SHP77 (cell line): Measurements from ENCODE around the gene FBLN2.
"Not testable (repeated sequence)": the region's sequence is repeated elsewhere in the genome, so short reads cannot be mapped to it uniquely, and the experiment has no call there.

ENCODE experiments used
- DNase-seq, 2 experiments: peaks; one replicate each; lab custom pipeline; 2025; lab: John Stamatoyannopoulos, UW

Gene FBLN2

DNA sequence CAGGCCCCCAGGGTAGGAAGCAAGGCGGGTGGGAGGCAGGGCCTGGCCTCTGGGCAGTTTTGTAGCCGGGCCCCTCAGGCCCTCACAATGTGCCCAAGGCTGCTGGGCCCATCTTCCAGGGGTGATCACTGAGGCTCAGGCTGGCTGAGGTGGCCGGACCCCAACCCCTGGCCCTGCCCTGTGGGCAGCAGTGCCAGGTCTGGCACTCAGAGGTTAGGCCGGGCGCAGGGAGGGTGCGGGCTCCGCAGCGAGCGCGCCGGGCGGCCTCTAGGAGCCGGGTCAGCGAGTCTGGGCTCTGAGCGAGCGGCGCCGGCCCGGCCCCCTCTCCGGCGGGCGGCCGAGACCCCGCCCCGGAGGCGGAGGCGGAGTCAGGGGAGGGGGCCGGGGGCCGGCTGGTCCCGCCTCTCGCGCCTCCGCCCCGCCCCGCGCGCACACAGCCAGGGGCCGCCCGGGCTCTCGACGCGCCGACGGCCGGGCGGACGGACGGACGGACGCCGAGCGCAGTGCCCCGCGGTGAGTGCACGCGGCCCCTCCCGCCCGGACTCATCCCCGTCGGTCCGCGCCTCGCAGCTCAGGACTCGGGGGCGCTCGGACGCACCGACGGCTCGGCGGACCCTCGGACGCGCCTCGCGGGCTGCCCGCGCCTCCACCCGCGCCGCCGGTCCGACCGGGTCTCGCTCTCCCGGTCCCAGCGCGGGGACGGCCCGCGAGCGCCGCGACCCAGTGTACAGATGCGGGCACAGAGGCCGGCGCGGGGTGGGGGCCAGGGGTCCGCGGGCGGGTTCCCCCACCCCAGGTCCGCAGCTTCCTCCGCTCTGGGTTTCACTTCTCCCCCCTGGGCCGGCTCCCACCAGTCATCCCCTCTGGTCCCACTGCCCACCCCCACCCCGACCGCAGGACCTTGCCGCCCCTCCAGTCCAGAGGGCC, at the start of gene FBLN2:
TSS of gene FBLN2 (plus strand) at position 430 of the 927 bp plus-strand sequence. CDS start 21,231 bp downstream, outside the sequence.
- DNase-seq = no peak

DNA sequence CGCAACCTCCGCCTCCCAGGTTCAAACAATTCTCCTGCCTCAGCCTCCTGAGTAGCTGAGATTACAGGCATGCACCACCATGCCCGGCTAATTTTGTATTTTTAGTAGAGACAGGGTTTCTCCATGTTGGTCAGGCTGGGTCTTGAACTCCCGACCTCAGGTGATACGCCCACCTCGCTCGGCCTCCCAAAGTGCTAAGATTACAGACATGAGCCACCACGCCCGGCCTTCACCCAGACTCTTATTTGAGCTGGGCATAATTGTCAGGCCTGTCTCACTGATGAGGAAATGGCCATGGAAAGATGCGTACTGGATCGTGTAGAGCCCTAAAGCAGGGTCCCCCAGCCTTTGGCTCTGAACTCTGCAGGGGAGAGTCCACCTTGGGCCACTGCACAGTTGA, 49.7 kb upstream of the FBLN2 start:
- not testable (repeated sequence) for DNase-seq

DNA sequence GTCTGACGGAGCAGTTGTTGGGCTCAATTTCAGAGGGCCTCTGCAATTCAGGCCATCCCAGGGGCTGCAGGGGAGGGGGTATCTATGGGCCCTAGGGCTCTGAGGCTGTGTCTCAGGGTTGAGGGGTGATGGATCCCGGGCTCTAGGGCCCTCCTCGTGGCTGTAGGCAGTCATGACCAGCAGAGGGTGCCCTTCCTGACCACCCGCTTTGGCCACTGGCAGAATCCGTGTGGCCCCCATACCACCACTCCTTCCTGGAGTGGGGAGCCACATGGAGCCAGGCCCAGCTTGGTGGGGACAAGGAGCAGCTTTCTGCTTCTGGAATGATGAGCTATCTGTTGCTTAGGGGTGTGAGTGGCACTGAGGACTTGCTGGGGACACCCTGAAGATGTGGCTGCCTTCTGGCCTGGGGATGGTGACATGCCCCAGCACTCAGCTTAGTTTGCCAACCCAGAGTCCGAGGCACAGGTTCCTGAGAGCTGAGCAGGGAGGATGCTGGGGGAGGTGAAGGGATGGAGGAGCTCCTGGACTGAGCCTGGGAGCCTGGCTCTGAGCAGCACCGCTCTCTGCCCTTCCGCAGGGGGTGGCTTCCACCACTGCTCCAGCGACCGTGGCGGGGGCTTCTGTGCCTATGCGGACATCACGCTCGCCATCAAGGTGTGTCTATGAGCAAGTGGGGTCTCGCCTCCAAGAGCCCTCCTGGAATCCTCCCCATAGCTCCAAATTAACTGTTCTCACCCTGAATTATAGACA, 48.6 kb upstream of the FBLN2 start:
- no peak for DNase-seq

GRCh38 chr3:13501056-13501455, 47.9 kb upstream of the FBLN2 start:
- DNase-seq = no peak

- DNase-seq = no peak
These were observed 47.4 kb upstream of the FBLN2 start for GRCh38 chr3:13501521-13501920.

GRCh38 chr3:13501958-13502790, 46.8 kb upstream of the FBLN2 start:
- DNase-seq = no peak

DNA sequence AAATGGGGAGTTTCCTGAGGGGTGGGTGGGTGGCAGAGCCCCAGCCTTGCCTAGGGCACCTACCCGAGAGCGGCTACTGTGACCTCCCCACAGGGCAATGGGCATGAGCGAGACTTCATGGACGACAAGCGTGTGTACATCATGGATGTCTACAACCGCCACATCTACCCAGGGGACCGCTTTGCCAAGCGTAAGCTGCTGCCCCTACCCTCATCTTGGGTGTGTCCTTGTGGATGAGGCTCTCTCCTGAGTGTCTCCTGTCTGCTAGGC, 46.2 kb upstream of the FBLN2 start:
- no peak for DNase-seq

GRCh38 chr3:13504161-13504831, 44.6 kb upstream of the FBLN2 start:
- no peak for DNase-seq

DNA sequence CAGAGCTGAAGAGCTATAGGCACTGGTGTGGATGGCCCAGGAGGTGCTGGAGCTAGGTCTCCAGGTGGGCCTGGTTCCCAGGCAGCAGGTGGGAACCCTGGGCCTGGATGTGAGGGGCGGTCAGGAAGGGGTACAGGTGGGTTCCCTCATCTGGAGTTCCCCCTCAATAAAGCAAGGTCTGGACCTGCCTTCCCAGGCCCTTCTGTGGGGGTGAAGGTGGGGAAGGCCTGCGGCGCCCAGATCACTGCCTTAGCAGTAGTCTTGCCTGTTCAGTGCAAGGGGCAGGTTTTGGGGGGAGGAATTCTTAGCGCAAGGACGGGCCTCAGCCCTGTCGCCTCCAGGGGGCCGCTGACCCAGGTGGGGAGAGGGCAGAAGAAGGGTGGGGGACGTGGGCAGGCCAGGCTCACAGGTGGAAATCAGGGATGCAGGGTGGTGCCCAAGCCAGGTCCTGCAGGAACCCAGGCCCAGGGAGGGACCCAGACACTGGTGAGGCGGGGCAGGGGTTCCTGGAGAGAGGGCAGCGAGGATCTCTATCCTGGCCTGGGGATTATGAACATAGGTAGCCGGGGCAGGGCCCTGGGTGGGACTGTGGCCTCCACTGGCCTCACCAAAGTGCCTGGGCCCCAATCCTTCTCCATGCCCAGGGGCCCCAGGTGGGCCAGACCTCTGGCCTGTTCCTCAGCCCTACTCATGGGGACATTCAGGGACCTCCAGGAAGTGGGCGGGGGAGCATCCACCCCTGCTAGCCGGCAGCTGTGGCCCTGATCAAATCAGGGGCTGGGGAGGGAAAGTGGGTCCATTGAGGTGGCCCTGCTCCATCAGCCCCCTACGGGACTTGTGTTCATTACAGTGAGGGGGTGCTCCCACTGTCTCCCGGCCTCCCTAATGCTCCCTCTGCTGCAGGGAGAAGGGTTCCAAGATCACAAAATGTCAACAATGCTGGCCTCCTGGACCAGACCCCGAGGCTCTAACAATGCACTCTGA, 43.5 kb upstream of the FBLN2 start:
- DNase-seq = no peak

GRCh38 chr3:13506239-13506638, 42.7 kb upstream of the FBLN2 start:
- DNase-seq = no peak

GRCh38 chr3:13506680-13507079, 42.2 kb upstream of the FBLN2 start:
- no peak for DNase-seq

DNA sequence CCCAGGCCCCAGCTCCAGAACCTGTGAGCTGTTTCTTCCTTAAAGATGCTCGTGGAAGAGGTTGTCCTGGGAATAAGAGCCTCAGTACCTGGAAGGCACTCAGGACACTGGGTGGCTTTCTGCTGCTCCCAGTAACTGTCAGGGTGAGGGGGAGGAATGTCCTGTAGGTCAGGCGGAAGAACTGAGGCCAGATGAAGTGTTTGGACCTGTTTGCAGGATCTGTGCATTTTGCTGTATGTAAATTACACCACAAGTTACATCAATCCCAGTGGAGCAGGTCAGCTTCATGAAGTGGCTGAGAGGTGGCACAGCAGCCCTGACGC, 41.7 kb upstream of the FBLN2 start:
- DNase-seq = no peak

- no peak for DNase-seq
These were observed 41.2 kb upstream of the FBLN2 start for GRCh38 chr3:13507570-13508339.

- DNase-seq = no peak
These were observed 40.4 kb upstream of the FBLN2 start for GRCh38 chr3:13508496-13508895.

DNA sequence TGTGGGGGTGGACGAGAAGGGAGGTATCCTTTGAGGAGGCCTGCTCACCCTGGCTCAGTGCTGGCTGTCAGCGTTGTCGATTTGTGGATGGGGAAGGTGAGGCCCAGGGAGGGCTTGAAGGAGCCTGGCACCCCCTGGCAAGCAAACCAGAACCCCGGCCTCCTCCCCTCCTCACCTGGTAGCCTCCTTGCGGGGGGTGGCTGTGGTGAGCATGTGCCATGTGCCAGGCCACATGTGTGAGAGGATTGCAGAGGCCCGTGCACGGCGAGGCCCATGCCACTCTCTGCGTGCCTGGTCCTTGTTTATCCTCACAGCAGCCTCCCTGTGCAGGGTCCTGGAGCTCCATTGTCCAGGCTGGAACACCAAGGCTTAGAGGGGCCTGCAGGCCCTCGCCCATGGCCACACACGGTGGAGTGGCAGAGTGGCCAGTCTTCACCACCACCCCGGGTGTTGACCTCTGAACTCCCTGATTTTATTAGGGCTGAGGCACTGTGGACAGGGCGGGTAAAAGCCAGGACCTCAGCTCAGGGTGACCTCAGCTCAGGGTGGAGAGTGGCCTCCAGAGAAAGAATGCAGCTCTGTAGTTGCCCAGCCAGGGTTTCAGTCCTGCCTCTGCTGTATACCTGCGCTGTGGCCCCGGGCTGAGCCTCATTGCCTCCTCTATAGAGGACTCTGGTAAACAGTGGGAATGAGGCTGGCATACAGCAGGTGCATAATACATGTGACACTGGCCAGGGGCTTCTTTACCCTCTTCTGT, 39.7 kb upstream of the FBLN2 start:
- no peak for DNase-seq

DNA sequence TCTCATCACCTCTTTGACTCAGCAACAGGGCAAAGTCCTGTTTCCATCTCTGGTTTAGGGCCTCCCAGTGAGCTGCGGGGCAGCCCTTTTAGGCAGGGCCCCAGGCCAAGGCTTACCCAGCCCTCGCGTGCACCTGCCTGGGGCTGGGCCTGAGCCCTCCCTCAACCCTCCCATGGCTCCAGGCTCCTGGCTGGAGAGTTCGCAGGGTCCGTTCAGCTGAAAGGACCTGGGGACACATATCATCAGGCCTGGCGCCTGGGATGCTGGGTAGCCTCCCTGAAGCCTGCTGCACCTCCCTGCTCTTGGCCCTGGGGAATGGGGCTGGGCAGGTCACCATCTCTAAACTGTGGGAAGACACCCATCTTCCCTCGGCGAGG, 39.1 kb upstream of the FBLN2 start:
- DNase-seq = no peak

- DNase-seq = no peak
These were observed 36.5 kb upstream of the FBLN2 start for GRCh38 chr3:13512451-13512850.

DNA sequence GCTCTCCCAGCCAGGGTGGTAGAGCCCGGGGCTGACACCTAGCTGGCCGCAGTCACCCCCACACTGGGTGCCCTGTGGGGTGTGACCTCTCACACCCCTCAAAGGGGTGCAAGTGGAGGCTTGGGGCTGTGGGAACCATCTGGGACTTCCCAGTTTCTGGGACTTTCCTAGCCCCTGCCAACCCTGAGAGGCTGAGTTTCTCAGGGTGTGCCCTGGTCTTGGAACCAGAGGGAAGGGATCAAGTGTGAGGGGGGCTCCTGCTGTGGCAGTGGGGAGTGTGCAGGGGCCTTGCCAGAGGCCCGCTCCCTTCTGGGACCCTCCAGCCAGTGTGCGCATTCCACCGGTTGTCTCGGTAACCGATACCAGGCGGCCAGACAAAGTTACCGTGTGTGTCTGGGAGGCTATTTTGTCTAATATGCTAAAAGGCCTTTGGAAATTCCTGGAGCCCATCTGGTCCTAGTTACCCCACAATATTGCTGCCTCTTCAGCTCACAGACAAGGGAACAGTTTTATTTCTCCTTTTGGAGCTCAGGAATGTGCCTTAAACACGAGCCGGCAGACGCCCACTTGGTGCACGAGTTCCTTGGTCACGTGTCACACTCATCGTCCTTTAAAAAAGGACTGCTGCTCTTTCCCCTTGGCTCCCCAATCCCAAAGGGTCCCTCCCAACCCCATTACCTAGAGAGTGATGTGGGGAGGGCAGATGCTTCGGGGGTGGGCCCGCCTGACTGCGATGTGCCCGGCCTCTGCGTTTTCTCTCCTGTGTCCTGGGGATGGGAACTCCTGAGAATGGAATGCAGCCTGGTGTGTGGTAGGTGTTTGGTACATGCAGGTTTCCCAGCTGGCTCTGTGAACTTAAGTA, 35.6 kb upstream of the FBLN2 start:
- DNase-seq = no peak
